Stimulated activated CD4-positive, alpha-beta T cell treated with anti-CD3 and anti-CD28 coated beads, Interleukin-12 subunit alpha, Interleukin-12 subunit beta, amount 100 ng/mL, for 24 hours (primary cell): ENCODE results near the gene CDC34.

ENCODE experiments used
- DNase-seq, 2 experiments: peaks; one replicate each; pipeline ENCODE4 v3.0.0-alpha.2; 2020; ENCODE audit warnings: low read depth in 2 of 2

Gene CDC34

GRCh38 chr19:519449-519865, 12.1 kb upstream of the CDC34 start:
- DNase-seq = no peak

GRCh38 chr19:522726-523125, 8.8 kb upstream of the CDC34 start:
- no peak for DNase-seq

GRCh38 chr19:524062-524674, 7.4 kb upstream of the CDC34 start:
- no peak for DNase-seq

GRCh38 chr19:525029-525428, 6.5 kb upstream of the CDC34 start:
- DNase-seq = no peak

GRCh38 chr19:525857-526419, 5.6 kb upstream of the CDC34 start:
- DNase-seq = no peak

GRCh38 chr19:530134-531008, 1.2 kb upstream of the CDC34 start:
- DNase-seq = no peak

GRCh38 chr19:531009-531752, 379 bp upstream of the CDC34 start:
- DNase-seq = peak; percentile 75 to 81

- no peak for DNase-seq
Measured at GRCh38 chr19:532561-533363, 1.2 kb downstream of the CDC34 start.

GRCh38 chr19:533364-534058, 2.0 kb downstream of the CDC34 start:
- DNase-seq = no peak

GRCh38 chr19:534088-534487, 2.5 kb downstream of the CDC34 start:
- DNase-seq = no peak

- DNase-seq = no peak
Measured at GRCh38 chr19:535017-535835, 3.7 kb downstream of the CDC34 start.

- no peak for DNase-seq
Measured at GRCh38 chr19:536031-536880, 4.7 kb downstream of the CDC34 start.

- no peak for DNase-seq
Measured at GRCh38 chr19:536881-537404, 5.4 kb downstream of the CDC34 start.

GRCh38 chr19:538641-539428, 7.3 kb downstream of the CDC34 start:
- no peak for DNase-seq

- DNase-seq = no peak
Measured at GRCh38 chr19:539429-540030, 8.0 kb downstream of the CDC34 start.

- no peak for DNase-seq
Measured at GRCh38 chr19:540867-541637, 9.5 kb downstream of the CDC34 start.

- DNase-seq = no peak
Measured at GRCh38 chr19:541699-542098, 10.1 kb downstream of the CDC34 start.
